ENCODE data around the gene RBM4.

RBM4 gene

GRCh38 chr11:66659763-66660162 lies 21.3 kb downstream of the RBM4 start:
- DNase-seq = no peak

GRCh38 chr11:66663741-66664296 lies 25.3 kb downstream of the RBM4 start:
- DNase-seq = no peak

- DNase-seq = no peak
Observed at GRCh38 chr11:66665369-66665768, 26.9 kb downstream of the RBM4 start.

DNA sequence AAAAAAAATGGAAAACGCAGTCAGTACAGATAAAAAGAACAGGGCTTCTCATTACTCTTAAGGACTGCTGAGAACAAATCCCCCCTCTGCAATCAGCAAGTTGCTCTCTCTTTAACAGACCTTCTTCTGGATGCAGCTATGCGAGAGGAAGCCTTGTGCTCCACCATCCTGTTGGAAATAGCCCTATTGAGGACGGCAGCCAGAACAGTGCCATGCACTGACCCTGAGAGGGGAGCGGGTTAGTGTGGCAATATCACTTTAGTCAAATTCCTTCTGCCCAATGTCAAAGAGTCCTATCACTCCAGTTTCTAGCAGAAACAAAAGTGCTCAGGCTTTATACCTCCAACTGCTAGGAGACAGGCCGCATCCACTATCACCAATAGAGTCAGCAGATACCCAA lies 32.3 kb downstream of the RBM4 start:
- DNase-seq = no peak

DNA sequence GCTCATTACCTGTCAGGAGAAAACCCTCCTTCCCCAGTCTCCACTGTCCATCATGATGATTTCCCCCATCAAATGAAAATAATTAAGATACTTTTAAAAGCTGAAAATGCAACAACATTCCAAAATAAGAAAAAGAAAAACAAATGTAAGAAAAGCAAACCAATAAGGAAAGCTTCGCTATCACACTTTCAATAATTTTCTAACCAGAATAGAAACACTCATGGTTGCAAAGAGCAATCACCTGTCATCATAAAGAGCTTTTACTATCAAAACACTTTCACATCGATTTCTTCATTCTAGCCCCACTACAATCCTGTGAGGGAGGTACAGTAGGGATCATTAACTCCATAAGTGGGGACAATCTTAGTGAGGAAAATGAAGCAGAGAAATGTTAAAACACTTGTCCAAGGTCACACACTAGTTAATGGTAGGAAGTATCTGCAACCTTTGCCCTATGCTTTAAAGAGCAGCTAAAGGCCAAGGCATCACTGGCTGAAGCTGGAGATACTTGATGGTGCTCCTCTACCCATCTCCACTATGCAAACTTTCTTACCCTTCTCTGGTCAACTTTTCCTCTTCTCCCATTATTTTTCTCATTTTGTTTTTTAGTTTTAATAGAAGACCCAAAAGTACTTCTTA lies 36.6 kb downstream of the RBM4 start:
- DNase-seq = no peak

DNA sequence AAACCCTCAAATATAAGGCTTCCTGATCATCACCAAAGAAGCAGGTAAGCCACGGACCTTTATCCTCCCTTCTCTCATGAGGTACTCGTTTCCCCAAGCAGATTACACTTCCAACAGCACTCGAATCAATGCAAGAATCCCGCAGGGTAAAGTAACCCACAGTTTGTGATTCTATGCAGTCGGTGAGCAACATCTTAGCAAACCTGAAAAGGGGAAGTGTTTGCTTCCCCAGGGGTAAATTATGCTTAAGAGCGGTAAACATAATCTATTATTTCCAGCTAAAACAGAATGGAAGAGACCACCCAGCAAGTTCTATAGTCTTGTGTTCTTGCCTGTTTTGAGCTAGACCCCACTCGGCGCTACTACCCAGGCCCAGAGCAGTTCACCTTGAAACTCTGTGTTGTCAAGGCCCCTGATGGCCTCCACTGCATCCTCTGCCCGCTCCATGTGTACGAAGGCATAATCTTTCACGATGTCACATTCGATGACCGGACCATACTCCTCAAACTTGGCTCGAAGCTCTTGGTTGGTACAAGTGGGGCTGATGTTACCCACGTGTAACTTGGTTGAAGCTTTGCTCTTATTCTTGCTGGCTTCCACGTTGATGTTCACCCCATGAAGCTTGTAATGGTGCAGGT lies 37.9 kb downstream of the RBM4 start:
- DNase-seq = no peak

DNA sequence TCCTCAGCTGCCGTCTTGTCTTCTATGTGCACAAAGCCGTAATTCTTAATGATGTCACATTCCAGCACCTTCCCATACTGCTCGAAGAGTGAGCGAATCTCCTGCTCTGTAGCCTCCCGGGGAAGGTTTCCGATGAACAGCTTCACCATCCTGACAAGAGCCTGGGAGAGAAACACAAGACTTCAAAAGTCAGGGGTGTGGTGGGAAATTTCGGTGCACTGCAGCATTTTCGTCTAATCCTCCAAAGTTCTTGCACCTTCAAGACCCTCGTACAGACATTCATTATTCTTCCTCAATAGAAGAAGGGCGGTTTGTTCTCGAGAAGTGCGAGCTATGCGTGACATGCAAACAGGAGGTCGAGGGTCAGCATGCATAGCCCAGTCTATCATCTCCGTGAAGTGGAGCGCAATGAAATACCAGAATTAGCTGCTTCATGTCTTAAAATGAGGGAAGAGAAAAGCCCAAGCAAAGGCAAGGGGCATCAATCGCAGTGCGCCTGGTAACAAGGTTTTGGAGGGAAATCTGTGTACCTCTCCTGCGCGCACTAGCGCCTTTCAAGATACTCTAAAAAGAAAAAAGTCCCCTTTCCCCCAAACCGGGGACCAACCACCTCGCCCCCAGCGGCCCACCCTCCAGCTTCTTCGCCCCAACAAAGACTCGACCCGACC lies 38.6 kb downstream of the RBM4 start:
- no peak for DNase-seq

- DNase-seq = peak; percentile 95
Observed at GRCh38 chr11:66677599-66678375, 39.3 kb downstream of the RBM4 start, which contains the start of gene RBM4B. TSS of gene RBM4B (minus strand) at chr11:66677887. CDS start at chr11:66677079, 808 bp downstream.

- DNase-seq = no peak
Observed at GRCh38 chr11:66680966-66681645, 42.6 kb downstream of the RBM4 start.

DNA sequence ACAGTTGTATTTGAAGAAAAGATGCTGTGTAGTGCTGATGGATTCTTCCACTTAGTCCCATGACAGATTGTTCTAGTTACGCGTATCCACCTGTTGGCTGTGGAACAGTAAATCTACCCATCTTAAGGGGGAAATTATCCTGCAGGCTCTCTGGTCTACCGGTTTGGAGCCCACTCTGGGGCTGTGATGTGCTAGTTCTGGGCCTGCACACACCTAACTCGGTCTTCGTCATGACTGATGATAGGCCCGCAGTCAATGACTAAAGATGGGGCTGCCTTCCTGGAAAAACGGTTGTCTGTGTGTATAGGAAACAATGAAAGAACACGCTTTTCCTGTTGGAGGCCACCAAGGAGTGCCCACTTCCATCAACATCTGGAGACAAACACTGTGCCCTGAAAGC lies 45.4 kb downstream of the RBM4 start:
- DNase-seq = no peak

DNA sequence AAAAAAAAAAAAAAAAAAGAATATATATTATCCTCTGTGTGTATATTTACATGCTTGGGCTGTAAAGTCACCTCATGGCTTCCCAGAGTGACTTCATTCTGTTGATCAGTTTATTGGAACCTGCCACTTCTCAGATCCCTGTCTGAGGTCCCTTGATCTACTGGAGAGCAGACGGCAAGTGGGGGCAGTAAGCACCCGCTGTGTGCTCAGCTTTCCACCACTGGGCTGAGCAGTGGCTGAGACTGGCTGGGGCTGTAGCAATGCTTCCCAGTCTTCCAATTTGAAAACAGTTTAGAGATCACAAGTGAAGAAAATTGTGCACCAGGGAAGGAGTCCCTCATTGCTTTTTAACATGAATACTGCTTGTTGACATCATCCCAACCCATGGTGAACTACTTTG lies 46.1 kb downstream of the RBM4 start:
- DNase-seq = no peak

- DNase-seq = no peak
Observed at GRCh38 chr11:66685276-66686099, 47.0 kb downstream of the RBM4 start.

- DNase-seq = no peak
Observed at GRCh38 chr11:66686100-66686785, 47.7 kb downstream of the RBM4 start.

DNA sequence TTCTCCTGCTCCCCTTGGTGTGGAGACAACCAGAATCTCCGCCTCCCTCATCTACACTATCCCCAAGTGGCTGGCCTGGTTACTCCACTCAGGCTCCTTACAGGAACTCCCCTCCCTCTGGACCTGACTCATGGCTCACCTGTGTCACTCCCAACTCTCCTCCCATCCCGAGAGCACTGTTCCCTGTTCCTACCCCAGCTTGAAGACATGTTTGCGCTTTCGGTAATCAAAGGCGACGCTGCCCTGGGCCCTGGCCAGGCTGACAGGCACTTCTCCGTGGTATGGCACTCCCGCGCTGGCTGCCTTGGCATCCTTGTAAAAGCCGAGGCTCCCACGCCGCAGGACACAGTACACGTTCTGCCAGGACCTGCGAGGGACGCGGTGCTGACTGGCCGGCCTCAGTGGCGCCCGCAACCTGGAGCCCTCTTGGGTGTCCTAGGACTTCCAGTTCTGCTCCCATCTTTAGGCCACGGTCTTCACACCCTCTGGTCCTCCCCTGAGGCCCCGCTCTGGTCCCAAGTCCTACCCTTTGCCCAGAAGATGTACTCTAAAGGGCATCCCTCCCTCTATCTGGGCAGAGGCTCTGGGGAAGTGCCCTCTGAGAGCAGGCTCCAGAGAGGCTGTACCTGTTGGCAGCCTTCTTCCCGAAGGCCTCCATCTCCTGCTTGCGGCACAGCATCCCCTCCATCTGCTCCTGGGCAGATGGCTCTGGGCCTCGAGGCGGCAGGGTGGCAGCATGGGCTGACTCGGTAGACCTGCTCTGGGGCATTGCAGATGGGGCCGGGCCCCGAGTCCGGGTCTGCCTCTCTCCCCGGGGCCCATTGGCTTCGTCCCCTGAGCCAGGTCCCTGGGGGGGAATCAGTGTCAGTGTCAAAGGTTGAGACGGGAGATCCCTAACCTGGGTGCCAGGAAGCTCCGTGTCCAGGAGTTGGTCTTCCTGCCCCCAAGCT lies 48.6 kb downstream of the RBM4 start:
- no peak for DNase-seq

GRCh38 chr11:66687831-66688281 lies 49.4 kb downstream of the RBM4 start:
- DNase-seq = no peak

GRCh38 chr11:66688561-66689534 lies 50.3 kb downstream of the RBM4 start:
- DNase-seq = no peak

- DNase-seq = no peak
Observed at GRCh38 chr11:66689661-66690590, 51.4 kb downstream of the RBM4 start.
